Embryonic facial prominence (tissue), 1 donor: Measurements from ENCODE around the gene SULT1A3.
"Not testable (repeated sequence)": the region's sequence is repeated elsewhere in the genome, so short reads cannot be mapped to it uniquely, and the experiment has no call there.

ENCODE experiments used
- DNase-seq: peaks from one replicate; pipeline ENCODE4 v3.0.0-alpha.2; 2016; ENCODE audit errors: extremely low spot score

Gene SULT1A3

DNA sequence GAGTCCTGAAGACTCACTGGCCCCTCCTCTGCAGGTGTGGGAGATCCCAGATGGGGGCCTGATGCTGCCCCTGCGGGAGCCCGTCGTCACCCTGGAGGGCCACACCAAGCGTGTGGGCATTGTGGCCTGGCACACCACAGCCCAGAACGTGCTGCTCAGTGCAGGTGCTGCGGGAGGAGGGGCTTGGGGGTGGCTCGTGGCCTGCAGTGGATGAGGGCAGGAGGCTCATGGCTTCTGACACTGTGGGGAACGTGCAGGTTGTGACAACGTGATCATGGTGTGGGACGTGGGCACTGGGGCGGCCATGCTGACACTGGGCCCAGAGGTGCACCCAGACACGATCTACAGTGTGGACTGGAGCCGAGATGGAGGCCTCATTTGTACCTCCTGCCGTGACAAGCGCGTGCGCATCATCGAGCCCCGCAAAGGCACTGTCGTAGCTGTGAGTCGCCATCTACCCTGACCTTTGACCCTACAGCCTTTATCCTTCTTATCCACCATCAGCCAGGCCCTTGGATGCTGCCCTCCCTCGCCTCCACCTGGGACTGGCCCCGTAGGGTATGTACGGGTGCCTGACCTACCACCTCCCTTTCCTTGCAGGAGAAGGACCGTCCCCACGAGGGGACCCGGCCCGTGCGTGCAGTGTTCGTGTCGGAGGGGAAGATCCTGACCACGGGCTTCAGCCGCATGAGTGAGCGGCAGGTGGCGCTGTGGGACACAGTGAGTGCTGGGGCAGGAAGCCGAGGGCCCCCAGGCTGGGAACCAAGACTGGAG lies 12.1 kb upstream of the SULT1A3 start:
- DNase-seq: no peak

DNA sequence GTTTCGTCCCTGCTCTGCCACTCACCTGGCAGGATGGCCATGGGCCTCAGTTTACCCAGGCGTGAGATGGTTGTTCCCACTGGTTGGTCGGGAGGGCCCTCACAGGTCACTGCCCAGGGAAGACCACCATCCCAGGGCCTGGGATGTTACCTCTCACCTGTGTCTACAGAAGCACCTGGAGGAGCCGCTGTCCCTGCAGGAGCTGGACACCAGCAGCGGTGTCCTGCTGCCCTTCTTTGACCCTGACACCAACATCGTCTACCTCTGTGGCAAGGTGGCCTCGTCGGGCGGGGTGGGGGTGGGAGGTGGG lies 11.5 kb upstream of the SULT1A3 start:
- no peak for DNase-seq

DNA sequence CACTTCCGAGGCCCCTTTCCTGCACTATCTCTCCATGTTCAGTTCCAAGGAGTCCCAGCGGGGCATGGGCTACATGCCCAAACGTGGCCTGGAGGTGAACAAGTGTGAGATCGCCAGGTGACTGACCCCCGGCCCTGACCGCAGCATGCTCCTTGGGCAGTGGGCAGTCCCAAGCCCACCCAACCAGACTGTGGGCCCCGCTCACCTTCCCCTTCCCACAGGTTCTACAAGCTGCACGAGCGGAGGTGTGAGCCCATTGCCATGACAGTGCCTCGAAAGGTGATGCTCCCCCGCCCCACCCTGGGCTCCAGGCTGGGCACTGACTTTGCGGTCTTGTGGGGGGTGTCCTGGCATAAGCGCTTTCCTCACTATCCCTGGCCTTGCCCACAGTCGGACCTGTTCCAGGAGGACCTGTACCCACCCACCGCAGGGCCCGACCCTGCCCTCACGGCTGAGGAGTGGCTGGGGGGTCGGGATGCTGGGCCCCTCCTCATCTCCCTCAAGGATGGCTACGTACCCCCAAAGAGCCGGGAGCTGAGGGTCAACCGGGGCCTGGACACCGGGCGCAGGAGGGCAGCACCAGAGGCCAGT lies 11.0 kb upstream of the SULT1A3 start:
- no peak for DNase-seq

DNA sequence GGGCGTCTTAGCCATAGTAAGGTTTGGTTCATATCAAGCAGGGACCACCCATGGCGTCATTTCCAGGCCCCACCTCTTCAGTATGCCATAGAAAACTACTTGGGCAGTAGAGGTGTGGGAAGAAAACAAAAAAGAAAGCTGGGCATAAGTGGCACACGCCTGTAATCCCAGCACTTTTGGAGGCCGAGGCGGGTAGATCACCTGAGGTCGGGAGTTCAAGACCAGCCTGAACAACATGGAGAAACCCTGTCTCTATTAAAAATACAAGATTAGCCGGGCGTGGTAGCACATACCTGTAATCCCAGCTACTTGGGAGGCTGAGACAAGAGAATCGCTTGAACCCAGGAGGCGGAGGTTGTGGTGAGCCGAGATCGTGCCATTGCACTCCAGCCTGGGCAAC lies 7.9 kb upstream of the SULT1A3 start:
- DNase-seq: not testable (repeated sequence)

DNA sequence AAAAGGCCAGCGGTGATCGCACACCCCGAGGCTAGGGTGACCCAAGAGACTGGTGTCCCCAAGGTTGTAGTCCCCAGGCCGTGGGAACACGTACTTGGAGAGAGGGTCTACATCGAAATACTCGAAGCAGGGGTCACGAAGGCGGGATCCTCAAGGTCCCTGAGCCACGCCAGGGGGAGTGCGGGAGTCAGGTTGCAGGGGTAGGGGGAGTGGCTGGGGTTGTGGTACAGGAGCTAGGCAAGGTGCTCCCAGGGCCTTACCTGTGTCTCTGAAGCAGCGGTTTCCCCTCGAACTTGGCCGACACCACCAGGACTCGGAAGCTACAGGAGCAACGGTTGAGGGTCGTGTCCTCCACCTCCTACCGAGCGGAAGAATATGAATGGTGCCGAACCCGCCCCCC lies 6.0 kb upstream of the SULT1A3 start:
- not testable (repeated sequence) for DNase-seq

DNA sequence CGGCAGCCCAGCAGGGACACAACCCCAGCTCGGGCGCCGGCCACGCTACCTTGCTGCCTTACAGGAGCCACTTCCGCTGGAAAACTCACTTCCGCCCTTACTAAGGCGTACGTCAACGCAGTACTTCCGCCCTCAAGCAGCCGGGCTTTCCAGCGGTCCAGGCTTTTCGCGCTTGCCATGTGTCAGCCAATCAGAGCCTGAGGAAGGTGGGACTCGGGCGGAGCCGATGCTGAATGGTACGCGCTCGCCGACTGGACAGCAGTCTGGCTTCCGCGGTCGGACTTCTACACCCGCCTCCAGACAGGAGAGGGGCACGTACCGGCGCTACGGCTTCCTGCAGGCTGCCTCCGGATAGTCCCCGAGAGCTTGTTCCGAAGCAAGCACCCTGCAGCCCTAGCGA lies 5.4 kb upstream of the SULT1A3 start, which contains the start of the genes BOLA2B and SLX1A:
Gene BOLA2B (minus strand): TSS at position 52 of the 400 bp plus-strand sequence. CDS start 71 bp downstream, outside the sequence.
Gene SLX1A (plus strand): TSS at position 261 of the 400 bp plus-strand sequence. CDS start 210 bp downstream, outside the sequence.
- DNase-seq: not testable (repeated sequence)

DNA sequence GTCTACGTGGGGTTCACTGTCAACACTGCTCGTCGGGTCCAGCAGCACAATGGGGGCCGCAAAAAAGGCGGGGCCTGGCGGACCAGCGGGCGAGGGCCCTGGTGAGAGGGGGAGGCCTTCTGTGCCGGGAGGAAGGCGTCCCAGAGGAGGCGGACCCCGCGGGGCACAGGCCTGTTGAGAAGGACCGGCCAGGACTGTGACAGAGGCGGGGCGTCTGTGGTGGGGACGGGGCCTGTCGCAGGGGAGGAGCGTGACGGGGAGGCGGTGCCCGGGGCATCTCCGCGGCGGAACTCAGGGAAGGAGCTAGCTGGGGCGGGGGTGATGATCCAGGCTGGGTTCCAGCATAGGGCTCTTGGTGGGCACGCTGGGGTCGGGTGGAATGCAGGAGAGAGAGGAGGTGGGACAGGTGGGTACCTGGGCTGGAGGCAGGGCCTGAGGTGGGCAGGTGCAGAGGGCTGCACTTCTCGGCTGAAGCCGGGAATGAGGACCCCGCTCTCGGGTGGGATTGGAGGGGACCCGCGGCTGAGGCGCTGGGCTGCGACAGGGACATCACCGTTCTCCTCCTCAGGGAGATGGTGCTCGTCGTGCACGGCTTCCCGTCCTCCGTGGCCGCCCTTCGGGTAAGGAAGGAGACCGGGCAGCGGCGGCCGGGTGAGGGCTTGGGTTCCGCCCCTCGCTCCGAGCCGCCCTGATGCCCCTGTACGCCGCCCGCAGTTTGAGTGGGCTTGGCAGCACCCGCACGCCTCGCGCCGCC lies 4.7 kb upstream of the SULT1A3 start:
- DNase-seq: not testable (repeated sequence)

DNA sequence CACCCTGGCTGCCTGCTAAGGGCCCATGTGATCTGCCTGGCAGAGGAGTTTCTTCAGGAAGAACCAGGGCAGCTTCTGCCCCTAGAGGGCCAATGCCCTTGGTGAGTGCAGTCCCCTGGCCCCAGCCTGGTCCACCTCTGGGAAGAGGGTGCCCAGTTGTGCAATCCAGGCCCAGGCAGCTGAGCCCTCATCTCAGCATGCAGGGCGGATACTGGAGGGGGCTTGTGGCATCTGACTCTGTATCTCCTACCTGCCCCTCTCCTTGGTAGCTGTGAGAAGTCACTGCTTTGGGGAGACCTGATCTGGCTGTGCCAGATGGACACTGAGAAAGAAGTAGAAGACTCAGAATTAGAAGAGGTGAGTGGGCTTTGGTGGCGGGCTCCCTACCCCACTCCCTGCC lies 2.1 kb upstream of the SULT1A3 start:
- DNase-seq: not testable (repeated sequence)

DNA sequence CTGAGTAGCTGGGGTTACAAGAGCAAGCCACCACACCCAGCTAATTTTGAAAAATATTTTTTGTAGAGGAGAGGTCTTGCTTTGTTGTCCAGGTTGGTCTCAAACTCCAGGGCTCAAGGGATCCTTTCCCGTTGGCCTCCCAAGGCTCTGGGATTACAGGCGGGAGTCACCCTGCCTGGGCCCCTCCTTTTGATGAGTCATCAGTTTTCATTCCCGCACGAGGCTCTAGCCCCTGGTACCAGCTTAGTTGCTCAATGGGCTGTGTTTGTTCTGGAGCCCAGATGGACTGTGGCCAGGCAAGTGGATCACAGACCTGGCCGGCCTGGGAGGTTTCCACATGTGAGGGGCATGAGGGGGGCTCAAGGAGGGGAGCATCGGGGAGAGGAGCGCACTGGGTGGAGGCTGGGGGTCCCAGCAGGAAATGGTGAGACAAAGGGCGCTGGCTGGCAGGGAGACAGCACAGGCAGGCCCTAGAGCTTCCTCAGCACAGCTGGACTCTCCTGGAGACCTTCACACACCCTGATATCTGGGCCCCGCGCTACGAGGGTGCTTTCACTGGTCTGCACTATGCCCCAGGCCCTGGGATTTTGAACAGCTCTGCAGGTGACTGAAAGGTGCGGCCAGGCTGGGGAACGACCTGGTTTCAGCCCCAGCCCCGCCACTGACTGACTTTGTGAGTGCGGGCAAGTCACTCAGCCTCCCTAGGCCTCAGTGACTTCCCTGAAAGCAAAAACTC lies 721 bp downstream of the SULT1A3 start:
- DNase-seq: not testable (repeated sequence)

DNA sequence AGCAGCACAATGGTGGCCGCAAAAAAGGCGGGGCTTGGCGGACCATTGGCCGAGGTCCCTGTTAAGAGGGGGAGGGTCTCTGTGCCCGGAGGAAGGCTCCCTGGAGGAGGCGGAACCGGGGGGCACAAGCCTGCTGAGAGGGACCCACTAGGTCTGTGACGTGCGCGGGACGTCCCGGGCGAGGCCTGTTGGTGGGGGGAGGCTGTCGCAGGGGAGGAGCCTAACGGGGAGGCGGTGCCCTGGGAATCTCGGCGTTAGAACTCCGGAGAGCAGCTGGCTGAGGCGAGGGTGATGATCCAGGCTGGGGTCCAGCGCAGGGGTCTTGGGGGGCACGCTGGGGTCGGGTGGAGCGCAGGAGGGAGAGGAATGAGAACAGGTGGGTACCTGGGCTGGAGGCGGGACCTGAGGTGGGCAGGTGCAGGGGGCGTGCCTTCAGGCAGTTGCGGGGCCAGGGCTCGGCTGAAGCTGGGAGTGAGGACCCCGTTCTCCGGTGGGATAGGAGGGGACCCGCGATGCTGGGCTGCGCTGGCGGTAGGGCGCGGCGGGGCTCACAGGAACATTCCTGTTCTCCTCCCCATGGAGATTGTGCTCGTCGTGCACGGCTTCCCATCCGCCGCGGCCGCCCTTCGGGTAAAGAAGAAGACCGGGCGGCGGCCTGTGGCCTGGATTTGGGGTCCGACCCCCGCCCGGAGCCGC lies 6.6 kb downstream of the SULT1A3 start:
- not testable (repeated sequence) for DNase-seq

DNA sequence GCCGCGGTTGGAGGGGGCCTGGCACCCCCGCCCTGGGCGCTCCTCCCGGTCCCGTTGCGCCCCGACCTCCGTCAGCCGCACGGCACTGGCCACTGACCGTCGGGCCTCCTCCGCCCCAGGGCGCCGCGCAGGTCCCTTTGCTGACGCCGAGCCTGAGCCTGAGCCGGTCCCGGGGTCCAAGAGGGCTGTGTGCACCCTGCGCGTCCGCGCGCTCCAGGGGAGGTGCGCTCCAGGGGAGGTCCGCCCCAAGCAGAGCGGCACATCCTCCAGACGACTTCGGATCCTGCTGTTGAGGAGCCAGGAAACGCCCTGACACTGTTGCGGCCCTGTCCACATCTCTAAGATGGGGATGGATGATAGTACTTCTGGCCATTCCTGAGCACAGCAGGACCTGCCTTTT lies 7.2 kb downstream of the SULT1A3 start:
- not testable (repeated sequence) for DNase-seq

DNA sequence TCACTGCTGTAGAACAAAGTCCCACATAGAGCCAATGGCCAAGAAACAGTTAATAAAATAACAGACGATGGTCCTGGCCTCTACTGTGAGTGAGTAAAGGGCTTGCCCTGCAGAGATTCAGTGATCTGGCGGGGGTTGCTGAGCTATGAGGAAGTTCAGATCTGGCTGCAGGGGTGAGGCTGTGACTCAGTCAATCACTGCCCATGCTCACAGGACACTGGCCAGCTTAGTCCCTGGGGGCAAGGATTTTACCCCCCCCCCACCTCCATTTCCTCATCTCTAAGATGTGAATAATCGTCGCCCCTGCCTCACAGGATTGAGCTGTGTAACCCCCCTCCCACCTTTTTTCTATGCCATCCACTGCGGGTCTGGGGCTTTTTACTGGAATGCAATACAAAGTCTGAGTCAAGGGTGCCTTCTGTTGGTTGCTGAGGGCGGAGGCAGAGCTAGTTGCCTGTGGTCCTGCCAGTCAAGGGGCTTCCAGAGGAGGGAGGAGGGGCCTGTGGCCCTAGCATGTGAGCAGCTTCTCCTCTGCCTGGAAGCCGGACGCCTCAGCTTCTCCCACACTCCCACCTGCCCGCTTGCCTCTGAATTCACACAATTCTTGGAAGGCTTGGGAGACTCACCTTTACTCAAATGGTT lies 8.1 kb downstream of the SULT1A3 start:
- DNase-seq: not testable (repeated sequence)

DNA sequence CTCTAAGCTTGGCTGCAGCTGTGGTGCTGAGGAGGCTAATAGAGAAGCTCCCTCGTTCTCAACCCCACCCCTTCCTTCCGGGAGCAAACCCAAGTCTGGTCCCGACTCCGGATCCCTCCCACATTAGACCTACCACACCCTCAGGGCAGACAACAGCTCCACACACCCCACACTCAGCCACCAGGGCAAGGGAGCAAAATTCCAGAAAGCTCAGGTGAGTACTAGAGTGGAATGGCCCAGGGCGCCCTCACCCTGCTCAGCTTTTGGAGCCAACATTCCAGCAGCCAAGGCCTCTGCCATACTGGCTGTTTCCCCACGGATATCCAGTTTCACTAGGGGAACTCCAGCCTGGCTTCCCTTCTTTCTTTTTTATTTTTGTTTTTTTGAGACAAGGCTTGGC lies 10.0 kb downstream of the SULT1A3 start:
- not testable (repeated sequence) for DNase-seq

DNA sequence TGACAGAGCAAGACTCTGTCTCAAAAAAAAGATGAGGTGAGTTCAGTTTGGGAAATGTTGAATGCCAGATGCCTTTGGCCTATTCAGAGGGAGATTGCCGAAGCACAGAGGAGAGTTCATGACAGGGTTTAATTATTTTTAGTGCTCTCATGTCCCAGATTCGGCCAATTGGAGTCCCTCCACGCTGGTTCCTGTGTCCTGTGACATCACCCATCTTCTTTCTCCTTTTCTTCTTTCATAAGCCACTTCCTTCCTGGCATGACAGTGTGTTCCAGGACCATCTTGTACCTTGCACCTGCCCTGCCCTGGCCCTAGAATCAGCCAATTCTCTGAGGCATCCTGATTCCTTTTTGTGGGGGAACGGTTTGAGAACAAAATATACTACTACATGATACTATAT lies 12.4 kb downstream of the SULT1A3 start:
- DNase-seq: not testable (repeated sequence)

DNA sequence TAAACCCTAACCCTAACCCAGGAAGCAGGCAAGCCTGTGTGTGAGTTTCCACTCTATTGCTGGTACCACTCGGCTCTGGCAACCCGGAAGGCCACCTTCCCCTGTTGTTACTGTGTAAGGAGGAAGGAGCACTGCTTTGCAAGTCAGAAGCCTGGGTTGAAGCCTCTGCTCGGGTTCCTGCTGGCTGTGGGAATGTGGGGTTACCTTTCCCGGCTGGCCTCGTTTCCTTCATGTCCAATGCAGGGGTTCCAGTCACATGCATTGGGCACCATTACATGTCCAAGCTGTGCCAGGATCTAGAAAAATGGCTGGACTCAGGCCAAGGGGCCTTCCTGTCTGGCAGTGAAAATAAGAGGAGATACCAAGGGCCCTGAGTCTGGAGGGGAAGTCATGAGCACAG lies 18.0 kb downstream of the SULT1A3 start:
- DNase-seq: not testable (repeated sequence)

DNA sequence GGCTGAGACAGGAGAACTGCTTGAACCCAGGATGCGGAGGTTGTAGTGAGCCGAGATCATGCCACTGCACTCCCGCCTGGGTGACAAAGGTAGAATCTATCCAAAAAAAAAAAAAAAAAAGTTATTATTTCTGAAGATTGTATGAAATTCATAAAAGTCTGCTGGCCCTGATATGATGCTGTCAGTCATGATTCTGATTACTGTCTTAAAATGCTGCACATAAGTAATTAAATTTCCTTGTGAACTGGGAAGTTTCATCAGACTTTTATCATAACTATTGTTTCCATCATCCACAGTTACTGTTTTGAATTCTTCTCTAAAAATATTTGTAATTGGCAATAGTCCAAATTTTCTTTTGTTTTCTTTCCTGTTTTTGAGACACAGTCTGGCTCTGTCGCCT lies 49.3 kb downstream of the SULT1A3 start, which contains the start of gene NPIPB13:
Gene NPIPB13 (minus strand): TSS at position 101 of the 400 bp plus-strand sequence. CDS start 2,906 bp downstream, outside the sequence.
- not testable (repeated sequence) for DNase-seq
